Measurements from ENCODE around the gene NUCKS1. TPM values are rescaled to one million over a fixed set of nuclear protein-coding genes. Genes with fewer than 3 reads are reported as not detected.

The NUCKS1 gene
- total RNA-seq, 1 donor from 2014 or later: 189 TPM

DNA sequence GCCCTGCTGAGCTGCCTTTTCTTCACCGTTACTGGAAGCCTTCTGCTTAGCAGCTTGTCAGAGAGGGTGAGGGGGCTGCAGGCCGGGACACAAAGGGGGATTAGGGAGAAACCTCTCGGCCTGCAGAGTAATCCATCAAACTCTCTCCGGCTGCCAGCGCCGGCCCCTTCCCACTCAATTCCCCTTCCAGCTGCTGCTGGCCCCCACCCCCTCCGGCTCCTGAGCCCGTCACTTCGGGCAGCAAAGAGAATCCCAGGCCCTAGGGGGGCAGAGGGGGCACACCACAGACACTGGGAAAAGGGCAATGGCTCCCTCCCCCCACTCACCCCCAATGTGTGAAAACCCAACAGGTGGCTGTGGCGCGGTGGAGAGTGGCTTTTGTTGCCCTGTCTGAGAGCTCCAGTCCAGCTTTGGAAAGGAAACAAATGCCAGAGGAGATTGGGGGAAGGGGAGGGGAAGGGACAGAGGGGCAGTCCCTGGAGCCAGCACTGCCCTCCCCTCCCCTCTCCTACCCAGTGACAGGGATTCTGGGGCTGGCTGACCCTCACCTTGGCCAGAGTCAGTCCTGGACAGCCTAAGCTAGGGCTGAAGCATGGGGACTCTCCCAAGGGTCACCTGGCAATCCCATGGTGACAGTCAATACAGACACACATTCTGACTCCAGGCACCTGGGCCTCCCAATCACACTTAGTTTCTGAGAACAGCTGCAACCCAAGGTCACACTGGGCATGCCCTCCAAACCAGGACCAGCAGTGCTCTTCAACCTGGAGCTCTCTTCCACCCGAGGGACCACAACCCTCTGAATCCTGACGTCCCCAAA, 79.2 kb downstream of the NUCKS1 start:
- DNase-seq (ENCODE audit: low spot score): no peak

DNA sequence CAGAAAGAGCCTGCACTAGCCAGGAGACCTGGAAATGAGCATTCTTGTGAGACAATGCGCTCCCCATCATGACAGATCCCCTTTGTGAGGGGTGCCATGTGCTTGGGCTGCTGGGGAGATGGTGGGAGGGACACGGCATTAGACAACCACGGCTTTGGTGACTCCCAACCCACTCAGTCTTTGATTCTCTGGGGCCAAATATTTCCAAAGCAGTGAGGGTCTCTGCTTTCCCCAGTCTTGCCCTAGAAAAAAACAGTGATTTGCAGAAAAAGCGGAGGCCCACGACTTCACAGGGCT, 79.9 kb downstream of the NUCKS1 start:
- DNase-seq (ENCODE audit: low spot score): no peak

DNA sequence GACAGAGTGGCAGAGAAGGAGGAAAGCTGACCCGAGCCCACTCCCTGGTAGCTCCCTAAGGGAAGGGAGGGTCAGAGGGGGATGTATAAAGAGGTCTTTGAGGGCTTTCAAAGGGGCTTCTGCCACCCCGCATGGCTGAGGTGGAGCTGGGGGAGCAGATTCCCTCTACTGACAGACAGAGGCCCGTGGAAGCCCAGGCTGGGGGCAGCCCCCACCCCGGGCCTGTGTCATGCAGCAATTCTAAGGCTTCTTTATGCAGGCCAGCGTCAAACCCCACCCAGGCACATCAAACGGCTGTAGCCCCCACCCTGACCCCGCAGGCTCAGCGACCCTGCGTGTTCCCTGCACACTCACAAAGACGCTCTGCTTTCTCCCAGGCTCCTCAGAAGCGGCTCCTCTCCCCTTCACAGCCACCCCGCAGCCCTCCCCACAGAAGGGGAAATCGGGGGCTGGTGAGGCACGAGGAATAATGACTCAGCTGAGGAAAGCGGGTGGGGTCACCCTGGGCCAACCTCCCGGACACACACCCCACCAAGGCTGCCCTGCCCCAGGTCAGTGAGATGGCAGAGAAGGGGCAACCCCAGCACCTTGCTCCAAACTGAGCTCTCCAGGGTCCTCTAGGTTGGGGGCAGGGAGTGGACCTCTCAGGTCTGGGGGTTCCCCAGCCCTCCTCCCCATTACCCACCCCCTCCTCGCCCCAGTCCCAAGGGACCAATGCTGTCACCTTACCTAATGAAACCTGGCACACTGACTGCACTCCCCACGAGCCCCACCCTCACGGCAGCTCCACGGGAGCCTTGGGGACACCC, 80.4 kb downstream of the NUCKS1 start:
- DNase-seq (ENCODE audit: low spot score): no peak

DNA sequence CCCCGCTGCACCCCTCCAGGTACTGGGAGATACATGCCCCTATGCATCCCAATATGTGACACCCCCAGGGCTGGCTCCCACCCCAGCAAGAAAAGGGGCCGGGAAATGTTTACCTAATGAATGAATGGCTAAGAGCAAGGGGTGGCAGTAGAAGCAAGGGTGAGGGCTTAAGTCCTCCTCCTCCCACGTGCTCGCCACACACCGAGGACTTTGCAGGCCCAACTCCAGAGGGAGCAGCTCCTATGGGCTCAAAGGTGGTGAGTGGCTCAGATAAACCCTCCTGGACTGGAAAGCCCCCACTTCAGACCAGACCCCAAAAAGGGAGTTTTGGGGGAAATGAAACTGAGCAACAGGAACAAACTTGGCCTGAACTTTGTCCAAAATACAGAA, 81.0 kb downstream of the NUCKS1 start:
- no peak for DNase-seq (ENCODE audit: low spot score)

DNA sequence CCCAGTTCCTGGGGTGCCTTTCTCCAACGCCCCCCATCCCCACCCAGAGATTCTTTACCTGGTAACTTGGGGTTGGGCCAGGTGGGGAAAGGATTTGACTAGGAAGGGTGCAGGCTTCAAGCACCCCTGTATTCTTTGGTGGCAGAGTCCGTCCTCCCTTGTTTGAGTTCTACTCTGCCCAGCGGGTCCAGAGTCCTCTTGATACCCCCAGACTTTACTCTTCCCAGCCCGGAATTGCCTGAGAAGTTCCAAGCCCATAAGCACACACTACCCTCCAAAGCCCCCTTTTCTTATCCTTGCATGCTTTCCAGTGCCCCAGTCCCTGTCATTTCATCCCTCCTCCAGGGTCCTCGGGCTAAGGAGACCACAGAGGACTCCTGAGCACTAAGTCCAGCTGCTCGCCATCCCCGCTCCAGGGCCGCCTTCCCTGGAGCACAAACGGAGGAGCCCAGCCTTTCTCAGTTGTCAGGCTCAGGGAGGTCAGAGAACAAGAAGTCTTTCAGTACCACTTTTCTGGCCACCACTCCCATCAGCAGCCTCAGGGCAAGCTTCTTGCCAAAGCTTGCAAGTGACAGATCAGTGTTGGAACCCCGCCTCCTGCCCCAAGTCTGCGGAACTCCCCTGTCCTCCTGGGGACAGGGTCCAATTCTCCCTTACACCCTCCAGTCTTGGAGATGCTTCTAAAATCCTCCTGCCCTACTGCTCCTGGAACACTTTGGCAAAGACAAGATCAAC, 81.9 kb downstream of the NUCKS1 start:
- DNase-seq (ENCODE audit: low spot score): no peak

DNA sequence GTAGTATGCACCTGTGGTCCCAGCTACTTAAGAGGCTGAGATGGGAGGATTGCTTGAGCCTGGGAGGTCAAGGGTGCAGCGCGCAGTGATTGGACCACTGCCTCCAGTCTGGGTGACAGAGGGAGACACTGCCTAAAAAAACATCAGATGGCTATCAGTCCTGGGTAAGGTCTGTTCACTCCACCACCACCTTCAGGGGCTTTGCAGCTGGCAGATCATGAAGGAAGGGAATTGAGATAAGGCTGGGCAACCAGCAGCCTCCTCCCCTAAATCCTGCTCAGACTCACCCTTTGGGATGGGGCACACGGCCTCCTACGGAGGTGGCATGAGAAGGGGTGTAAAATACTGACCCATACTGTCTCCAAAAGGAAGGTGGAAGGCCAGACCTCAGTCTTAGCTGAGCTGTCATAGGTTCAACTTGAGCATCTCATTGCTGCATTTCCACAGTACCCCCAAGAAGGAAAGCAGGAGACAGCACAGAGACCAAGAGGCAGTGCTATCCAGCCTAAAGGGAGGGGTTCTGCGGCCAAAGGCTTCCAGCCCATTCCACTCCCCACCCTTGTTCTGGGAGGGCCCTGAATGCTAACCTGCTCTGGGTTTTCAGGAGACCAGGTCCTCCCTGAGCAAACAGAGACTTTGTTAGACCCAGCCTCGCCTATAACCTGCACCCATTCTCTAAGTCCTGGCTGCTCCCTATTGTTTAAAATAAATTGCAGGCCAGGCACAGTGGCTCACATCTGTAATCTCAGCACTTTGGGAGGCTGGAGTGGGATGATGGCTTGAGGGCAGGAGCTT, 83.4 kb downstream of the NUCKS1 start:
- no peak for DNase-seq (ENCODE audit: low spot score)

DNA sequence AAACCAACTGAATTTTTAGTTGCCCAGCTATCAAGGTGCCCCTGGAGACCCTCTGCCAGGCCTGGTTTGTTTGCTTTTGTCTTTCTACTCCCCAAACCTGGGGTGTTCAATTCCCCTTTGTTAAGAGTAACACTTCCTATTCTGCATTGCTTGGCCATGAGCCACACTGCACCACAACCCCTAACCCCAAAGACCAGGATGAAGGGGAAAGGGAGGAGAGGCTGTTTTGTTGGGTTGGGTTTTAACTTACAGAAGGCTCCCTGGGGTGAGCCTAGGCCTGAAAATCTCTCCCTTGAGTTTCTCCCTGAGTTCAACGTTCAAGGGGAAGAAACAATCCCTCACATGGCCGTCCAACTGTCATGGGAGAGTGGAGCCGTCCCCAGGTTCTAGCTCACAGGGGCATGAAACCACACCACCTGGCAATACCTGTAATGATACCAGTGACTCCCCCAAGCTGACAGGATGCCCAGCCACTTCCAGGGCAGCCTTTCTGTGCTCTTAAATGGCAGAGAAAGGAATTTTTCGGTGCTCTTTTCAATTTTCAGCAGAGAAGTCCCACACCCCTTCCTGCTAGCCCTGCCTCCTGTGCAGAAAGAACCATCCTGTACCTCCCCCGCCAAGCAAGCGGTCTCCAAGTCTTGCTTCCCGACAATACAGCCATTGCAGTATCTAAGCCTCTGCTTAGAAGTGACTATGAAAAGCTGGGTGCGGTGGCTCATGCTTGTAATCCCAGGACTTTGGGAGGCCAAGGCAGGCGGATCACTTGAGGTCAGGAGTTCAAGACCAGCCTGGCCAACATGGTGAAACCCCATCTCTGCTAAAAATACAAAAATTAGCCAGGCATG, 84.6 kb downstream of the NUCKS1 start:
- no peak for DNase-seq (ENCODE audit: low spot score)

DNA sequence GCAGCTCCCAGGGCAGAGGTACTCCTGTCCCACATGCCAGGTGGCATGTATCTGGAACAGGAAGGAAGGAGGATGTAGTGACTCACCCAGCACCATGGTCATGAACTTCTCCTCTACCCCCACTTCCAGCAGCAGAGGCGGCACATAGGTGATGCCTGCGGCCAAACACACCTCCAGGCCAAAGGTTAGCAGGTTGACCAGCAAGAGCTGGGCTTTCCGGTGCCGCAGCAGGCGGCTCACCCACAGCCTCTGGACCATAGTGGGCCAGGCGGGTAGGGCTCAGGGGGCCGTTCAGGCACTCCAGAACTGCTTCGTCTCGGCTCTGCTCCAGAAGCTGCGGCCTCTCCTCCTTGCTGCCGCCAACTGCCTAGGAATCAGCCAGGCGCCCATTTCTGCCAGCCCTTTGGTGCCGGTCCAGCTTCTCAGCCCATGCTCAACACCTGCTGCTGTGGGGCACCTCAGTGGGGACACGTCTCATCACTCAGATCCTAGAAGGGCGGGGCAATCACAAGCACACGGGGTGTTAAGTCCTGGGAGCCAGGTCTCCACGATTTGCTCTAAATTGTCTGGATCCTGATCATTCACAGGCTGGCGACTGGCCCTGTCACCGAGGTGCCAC, 85.5 kb downstream of the NUCKS1 start:
- DNase-seq (ENCODE audit: low spot score): no peak

DNA sequence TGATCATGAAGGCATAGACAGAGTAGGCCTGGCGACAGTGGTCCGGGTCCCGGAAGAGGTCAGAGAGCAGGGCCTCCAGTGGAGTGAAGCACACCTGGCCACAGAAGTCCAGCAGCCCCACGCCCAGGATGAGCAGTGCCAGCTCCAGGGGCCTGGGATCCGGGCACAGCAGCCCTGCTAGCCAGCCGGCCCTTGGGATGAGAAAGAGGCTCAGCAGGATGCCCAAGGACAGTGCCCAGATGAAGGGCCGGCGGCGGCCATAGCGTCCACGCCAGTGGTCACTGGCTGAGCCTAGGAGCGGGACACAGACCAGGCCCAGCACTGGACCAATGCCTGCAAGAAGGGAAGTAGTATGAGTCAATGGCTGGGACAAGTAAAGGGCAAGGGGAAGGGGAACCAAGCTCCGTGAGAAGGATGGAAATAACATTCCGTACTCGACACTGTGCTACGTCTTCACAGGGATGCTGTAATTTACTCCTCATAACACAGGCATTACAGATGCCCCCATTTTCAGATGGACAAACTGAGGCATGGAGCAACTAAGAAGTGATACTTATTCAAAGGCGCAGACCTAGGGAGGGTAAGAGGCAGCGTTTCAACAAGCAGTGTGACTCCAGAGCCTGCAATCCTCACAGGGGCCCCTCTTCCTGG, 86.6 kb downstream of the NUCKS1 start:
- no peak for DNase-seq (ENCODE audit: low spot score)

Other genes with a start within 250 kb of the NUCKS1 start
- 28.6 TPM for gene CDK18, start 245.5 kb downstream of the NUCKS1 start, total RNA-seq
- 88.7 TPM for gene ELK4, start 118.2 kb downstream of the NUCKS1 start, total RNA-seq
- gene SLC45A3, start 69.7 kb downstream of the NUCKS1 start, total RNA-seq: 3.7 TPM
- gene RAB29, start 25.3 kb upstream of the NUCKS1 start, total RNA-seq: 19.2 TPM
- gene SLC41A1, start 63.0 kb upstream of the NUCKS1 start, total RNA-seq: 27.4 TPM
- 23.7 TPM for gene PM20D1, start 100.0 kb upstream of the NUCKS1 start, total RNA-seq
- gene SLC26A9, start 193.3 kb upstream of the NUCKS1 start, total RNA-seq: 0.13 TPM

Measured in ureter (tissue), 1 donor.